Endodermal cell (in vitro differentiated cells): ENCODE results near the gene ZFP69B. TPM values are rescaled to one million over a fixed set of nuclear protein-coding genes. Genes with fewer than 3 reads are reported as not detected.

ENCODE experiments used
- DNase-seq: peaks from one replicate; pipeline ENCODE4 v3.0.0-alpha.2; 2017
- H3K27ac ChIP-seq: 2 replicates; pipeline ENCODE4 v1.5.1; 2013; ENCODE audit warnings: mild to moderate bottlenecking, low read depth, low read length, moderate library complexity
- H3K27me3 ChIP-seq: 2 replicates; pipeline ENCODE4 v1.6.1; 2013; ENCODE audit warnings: mild to moderate bottlenecking, low read length, moderate library complexity; ENCODE audit not compliant: insufficient read depth, control insufficient read depth, poor library complexity, severe bottlenecking
- H3K36me3 ChIP-seq: 2 replicates; pipeline ENCODE4 v1.7.0; 2013; ENCODE audit warnings: mild to moderate bottlenecking, low read length, moderate library complexity; ENCODE audit not compliant: control insufficient read depth, insufficient read depth
- H3K4me1 ChIP-seq: one replicate; pipeline ENCODE4 v1.7.0; 2013; ENCODE audit warnings: low read length; ENCODE audit not compliant: control insufficient read depth, insufficient read depth
- H3K4me3 ChIP-seq: 2 replicates; pipeline ENCODE4 v1.5.1; 2013; ENCODE audit warnings: mild to moderate bottlenecking, low read length, moderate library complexity
- H3K9ac ChIP-seq: 2 replicates; pipeline ENCODE4 v1.6.1; 2013; ENCODE audit warnings: mild to moderate bottlenecking, low read length, moderate library complexity; ENCODE audit not compliant: poor library complexity, severe bottlenecking; ENCODE audit errors: extremely low read depth
- H3K9me3 ChIP-seq: 2 replicates; pipeline ENCODE4 v1.6.1; 2013; ENCODE audit warnings: mild to moderate bottlenecking, low read length, moderate library complexity; ENCODE audit not compliant: control insufficient read depth
- H3K27ac Mint-ChIP-seq: 2 replicates; pipeline ENCODE4 v1.8.0; 2020; ENCODE audit warnings: mixed read lengths
- H3K27me3 Mint-ChIP-seq: 2 replicates; pipeline ENCODE4 v1.8.0; 2021; ENCODE audit warnings: mild to moderate bottlenecking, mixed read lengths; ENCODE audit not compliant: insufficient read depth
- H3K36me3 Mint-ChIP-seq: 2 replicates; pipeline ENCODE4 v1.8.0; 2020; ENCODE audit warnings: low read depth, mixed read lengths
- H3K4me1 Mint-ChIP-seq: 2 replicates; pipeline ENCODE4 v1.8.0; 2020; ENCODE audit warnings: mixed read lengths
- H3K4me3 Mint-ChIP-seq: 2 replicates; pipeline ENCODE4 v1.8.0; 2020; ENCODE audit warnings: mild to moderate bottlenecking, moderate library complexity, mixed read lengths
- H3K9me3 Mint-ChIP-seq: 2 replicates; pipeline ENCODE4 v1.8.0; 2020; ENCODE audit warnings: mild to moderate bottlenecking, mixed read lengths
- WGBS, 2 experiments: methylation state at CpG; one replicate each; pipeline versions ENCODE4 v1.1.5 to v1.1.7; 2013; ENCODE audit warnings: missing lambda C conversion rate in 2 of 2, mixed read lengths in 1 of 2; ENCODE audit not compliant: insufficient coverage in 1 of 2, insufficient read length in 1 of 2; 5-methylcytosine and 5-hydroxymethylcytosine counted together
- total RNA-seq, 2 donors: library from RNA; stranded (reverse); fragmentation: NEBNext Ultra II Directional in 1 of 2; extraction: Animal tissue kit (Norgen Biotek cat#: 25700) in 1 of 2; gene quantifications; 2 replicates in 1 of 2; 3 replicates in 1 of 2; pipeline ENCODE4 v1.2.1, GENCODE V29; 2021
- TF ChIP-seq, protein P1 (sequence below): fragments of 200-600 bp; sonication (generic); conservative IDR thresholded peaks from 2 replicates; pipeline ENCODE4 v1.5.0; 2021; ENCODE audit warnings: antibody characterized with exemption, mild to moderate bottlenecking

Gene ZFP69B
- total RNA-seq, 2 donors from 2014 or later, result 7.7 to 10.3 TPM

DNA sequence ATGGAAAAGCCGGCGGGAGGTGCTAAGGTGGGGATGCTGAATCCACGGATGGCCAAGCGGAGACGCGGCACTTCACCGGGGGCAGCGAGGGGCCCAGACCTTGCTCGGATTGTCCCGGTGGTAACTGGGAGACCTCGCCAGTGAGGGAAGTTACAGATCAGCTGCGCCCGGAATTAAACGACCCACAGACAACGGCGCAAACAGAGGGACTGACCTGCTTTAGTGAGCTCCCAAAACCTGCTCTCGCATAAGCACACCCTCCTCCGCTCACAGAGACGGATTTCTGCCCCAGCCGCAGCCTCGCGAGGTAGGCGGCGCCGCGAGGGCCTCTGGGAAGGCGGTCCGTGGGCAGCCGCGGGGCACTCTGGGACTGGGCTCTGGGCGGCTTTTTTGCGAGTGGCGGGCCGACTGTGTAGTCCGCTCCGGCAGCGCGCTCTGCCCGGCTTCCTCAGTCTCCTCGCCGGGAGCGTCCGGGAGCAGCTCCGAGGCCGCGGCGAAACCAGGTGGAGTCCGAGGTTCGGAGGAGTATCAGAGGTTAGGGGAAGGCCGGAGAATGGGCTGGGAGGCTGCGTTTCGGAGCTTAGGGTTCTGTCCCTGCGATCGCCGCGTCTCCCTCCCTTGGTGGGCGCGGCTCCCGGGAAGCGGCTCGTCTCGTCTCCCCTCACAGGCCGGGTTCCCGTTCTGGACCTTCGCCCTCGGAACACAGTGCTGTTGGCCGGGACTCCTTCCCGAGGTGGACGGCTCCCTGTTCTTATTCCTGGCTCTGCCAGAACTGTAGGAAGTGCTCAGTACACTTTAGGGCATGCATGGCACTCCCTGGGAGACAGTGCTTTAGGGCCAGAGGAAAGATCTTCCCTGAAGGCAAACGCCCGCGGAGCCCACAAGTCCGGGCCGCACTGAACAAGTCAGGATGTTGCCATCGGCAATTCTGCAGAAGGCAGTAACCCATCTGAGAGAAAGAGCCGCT is 58.4 kb downstream of the ZFP69B start, which contains the start of gene EXO5:
TSS of gene EXO5 (plus strand) at position 393 of the 967 bp plus-strand sequence. CDS start 5,778 bp downstream, outside the sequence.
- Histone ChIP-seq H3K27me3 (no peaks in the 10 kb centered on the region), H3K27ac (no peak within 1 kb of the TSS), H3K9me3 (peaks cover 19% of the 10 kb centered on the region), H3K4me1 (no peaks in the 10 kb centered on the region), H3K36me3 (peaks cover 11% of the 10 kb centered on the region), H3K4me3 (peak within 1 kb of the TSS; percentile 91), H3K9ac (peak within 1 kb of the TSS; percentile 23)
- peak; percentile 84 for DNase-seq
- Mint-ChIP-seq H3K4me1 (peaks cover 7% of the 10 kb centered on the region), H3K4me3 (peak within 1 kb of the TSS; percentile 74), H3K27me3 (peaks cover 2% of the 10 kb centered on the region), H3K27ac (peak within 1 kb of the TSS; percentile 48), H3K36me3 (peaks cover 37% of the 10 kb centered on the region), H3K9me3 (peaks cover 38% of the 10 kb centered on the region)
- 2 to 5% methylated on average over 27 to 76 of the region's 76 CpGs for whole genome bisulfite sequencing, 2 experiments
- TF ChIP-seq, protein P1, sequence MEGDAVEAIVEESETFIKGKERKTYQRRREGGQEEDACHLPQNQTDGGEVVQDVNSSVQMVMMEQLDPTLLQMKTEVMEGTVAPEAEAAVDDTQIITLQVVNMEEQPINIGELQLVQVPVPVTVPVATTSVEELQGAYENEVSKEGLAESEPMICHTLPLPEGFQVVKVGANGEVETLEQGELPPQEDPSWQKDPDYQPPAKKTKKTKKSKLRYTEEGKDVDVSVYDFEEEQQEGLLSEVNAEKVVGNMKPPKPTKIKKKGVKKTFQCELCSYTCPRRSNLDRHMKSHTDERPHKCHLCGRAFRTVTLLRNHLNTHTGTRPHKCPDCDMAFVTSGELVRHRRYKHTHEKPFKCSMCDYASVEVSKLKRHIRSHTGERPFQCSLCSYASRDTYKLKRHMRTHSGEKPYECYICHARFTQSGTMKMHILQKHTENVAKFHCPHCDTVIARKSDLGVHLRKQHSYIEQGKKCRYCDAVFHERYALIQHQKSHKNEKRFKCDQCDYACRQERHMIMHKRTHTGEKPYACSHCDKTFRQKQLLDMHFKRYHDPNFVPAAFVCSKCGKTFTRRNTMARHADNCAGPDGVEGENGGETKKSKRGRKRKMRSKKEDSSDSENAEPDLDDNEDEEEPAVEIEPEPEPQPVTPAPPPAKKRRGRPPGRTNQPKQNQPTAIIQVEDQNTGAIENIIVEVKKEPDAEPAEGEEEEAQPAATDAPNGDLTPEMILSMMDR, result no peak

Other genes with a start within 250 kb of the ZFP69B start
- not detected for gene TMCO2, start 202.5 kb upstream of the ZFP69B start, total RNA-seq
- gene ZMPSTE24, start 192.2 kb upstream of the ZFP69B start, total RNA-seq, result 10 to 100 TPM; 41.4 to 42.4 TPM
- 100 to 1,000 TPM; 295 to 470 TPM for gene COL9A2, start 133.2 kb upstream of the ZFP69B start, total RNA-seq
- gene SMAP2, start 76.7 kb upstream of the ZFP69B start, total RNA-seq, result 10 to 100 TPM; 21.9 to 22.3 TPM
- gene ZFP69, start 26.8 kb downstream of the ZFP69B start, total RNA-seq, result 1 to 10 TPM; 4.9 to 6.0 TPM
- 10 to 100 TPM in 1 of 2 donors, 1 to 10 TPM in 1; 8.6 to 13.3 TPM for gene EXO5, start 58.3 kb downstream of the ZFP69B start, total RNA-seq
- 10 to 100 TPM in 1 of 2 donors, 1 to 10 TPM in 1; 5.1 to 10.4 TPM for gene ZNF684, start 81.2 kb downstream of the ZFP69B start, total RNA-seq
- gene RIMS3, start 215.2 kb downstream of the ZFP69B start, total RNA-seq, result 10 to 100 TPM in 1 of 2 donors, 1 to 10 TPM in 1; 8.0 to 12.0 TPM
- gene NFYC, start 241.2 kb downstream of the ZFP69B start, total RNA-seq, result 10 to 100 TPM; 43.6 to 59.0 TPM